Common myeloid progenitor, CD34-positive (primary cell): ENCODE data around the gene RPL6.

Experiments used
- CTCF ChIA-PET: fragments of 350-600 bp; sonication (Branson Sonifier 250); formaldehyde crosslinking; loops from one replicate; lab custom pipeline; 2021; ENCODE audit warnings: antibody characterized with exemption; lab: Charles Lee
- POLR2A ChIA-PET: fragments of 350-600 bp; sonication (Branson Sonifier 250); formaldehyde crosslinking; loops from one replicate; lab custom pipeline; 2021; ENCODE audit warnings: antibody characterized with exemption; lab: Charles Lee
- DNase-seq, 3 donors: peaks; one replicate each; pipeline versions ENCODE4 v3.0.0 to v3.0.0-alpha.2; 2013
- H3K27ac ChIP-seq, 2 experiments: 1 replicate in 1 of 2; 2 replicates in 1 of 2; pipeline ENCODE4 v1.7.0; 2013; ENCODE audit warnings: inconsistent platforms in 2 of 2, low read length in 2 of 2, mild to moderate bottlenecking in 2 of 2, low read depth in 1 of 2, moderate library complexity in 1 of 2; ENCODE audit not compliant: severe bottlenecking in 2 of 2, insufficient read depth in 1 of 2, poor library complexity in 1 of 2
- H3K27me3 ChIP-seq, 5 experiments: replicated peaks in 2 of 5; 1 replicate in 3 of 5; 2 replicates in 2 of 5; pipeline versions ENCODE4 v1.6.1 to v1.7.0; 2013; ENCODE audit warnings: low read length in 4 of 5, mild to moderate bottlenecking in 2 of 5, moderate library complexity in 2 of 5, inconsistent platforms in 1 of 5; ENCODE audit not compliant: insufficient read depth in 5 of 5, control insufficient read depth in 4 of 5
- H3K36me3 ChIP-seq, 4 experiments: 1 replicate in 2 of 4; 2 replicates in 2 of 4; pipeline versions ENCODE4 v1.6.1 to v1.7.0; 2013; ENCODE audit warnings: low read length in 3 of 4, control low read depth in 1 of 4, mild to moderate bottlenecking in 1 of 4; ENCODE audit not compliant: control insufficient read depth in 4 of 4, insufficient read depth in 4 of 4
- H3K4me1 ChIP-seq, 4 experiments: 1 replicate in 3 of 4; 2 replicates in 1 of 4; pipeline versions ENCODE4 v1.6.1 to v1.7.1; 2013; ENCODE audit warnings: low read length in 3 of 4, mild to moderate bottlenecking in 3 of 4, control low read depth in 1 of 4, inconsistent platforms in 1 of 4, moderate library complexity in 1 of 4; ENCODE audit not compliant: control insufficient read depth in 4 of 4, insufficient read depth in 4 of 4; ENCODE audit errors: control extremely low read depth in 1 of 4
- H3K4me3 ChIP-seq, 7 experiments: 1 replicate in 4 of 7; 2 replicates in 3 of 7; pipeline versions ENCODE4 v1.5.1 to v1.7.0; 2013; ENCODE audit warnings: mild to moderate bottlenecking in 7 of 7, low read length in 6 of 7, moderate library complexity in 6 of 7, inconsistent platforms in 2 of 7, low read depth in 2 of 7, control low read depth in 1 of 7; ENCODE audit not compliant: insufficient read depth in 4 of 7, control insufficient read depth in 1 of 7; ENCODE audit errors: extremely low read depth in 1 of 7
- H3K9me3 ChIP-seq, 5 experiments: 1 replicate in 4 of 5; 2 replicates in 1 of 5; pipeline versions ENCODE4 v1.6.1 to v1.7.1; 2013; ENCODE audit warnings: low read length in 4 of 5, mild to moderate bottlenecking in 2 of 5, inconsistent platforms in 1 of 5, low read depth in 1 of 5, moderate library complexity in 1 of 5; ENCODE audit not compliant: control insufficient read depth in 4 of 5, insufficient read depth in 2 of 5; ENCODE audit errors: control extremely low read depth in 1 of 5
- WGBS: methylation state at CpG from one replicate; pipeline ENCODE4 v1.1.5; 2013; ENCODE audit not compliant: insufficient coverage; 5-methylcytosine and 5-hydroxymethylcytosine counted together

RPL6 gene

GRCh38 chr12:112370199-112370598 lies 39.2 kb downstream of the RPL6 start:
- no peak for DNase-seq
- no peaks in the 10 kb centered on the region for H3K9me3 ChIP-seq
- H3K27ac ChIP-seq, result no peak overlapping the region
- no peak overlapping the region for H3K4me3 ChIP-seq
- 100% methylated on average over 1 of the region's 1 CpG for WGBS
- peaks cover 0 to 7% (median 0%) of the 10 kb centered on the region in 4 experiments for H3K36me3 ChIP-seq
- H3K27me3 ChIP-seq, result no peaks in the 10 kb centered on the region
- H3K4me1 ChIP-seq, result no peaks in the 10 kb centered on the region
- CTCF ChIA-PET, result no interaction called here
- POLR2A ChIA-PET, result no interaction called here

GRCh38 chr12:112368856-112369255 lies 40.5 kb downstream of the RPL6 start:
- no peaks in the 10 kb centered on the region for H3K27me3 ChIP-seq
- peaks cover 0 to 2% (median 0%) of the 10 kb centered on the region in 4 experiments for H3K36me3 ChIP-seq
- 97% methylated on average over 6 of the region's 6 CpGs for WGBS
- no peaks in the 10 kb centered on the region for H3K4me1 ChIP-seq
- CTCF ChIA-PET, result no interaction called here
- POLR2A ChIA-PET, result no interaction called here
- H3K4me3 ChIP-seq, result no peak overlapping the region
- no peak overlapping the region for H3K27ac ChIP-seq
- no peaks in the 10 kb centered on the region for H3K9me3 ChIP-seq
- no peak for DNase-seq

GRCh38 chr12:112367965-112368364 lies 41.4 kb downstream of the RPL6 start:
- POLR2A ChIA-PET, result no interaction called here

GRCh38 chr12:112362310-112362709 lies 47.1 kb downstream of the RPL6 start:
- WGBS, result 100% methylated on average over 2 of the region's 3 CpGs

More at GRCh38 chr12:112367965-112368364, 41.4 kb downstream of the RPL6 start:
- Histone ChIP-seq H3K36me3 (peaks cover 0 to 2% (median 0%) of the 10 kb centered on the region in 4 experiments), H3K27ac (no peak overlapping the region), H3K9me3 (no peaks in the 10 kb centered on the region), H3K4me1 (no peaks in the 10 kb centered on the region), H3K4me3 (no peak overlapping the region), H3K27me3 (no peaks in the 10 kb centered on the region)
- CTCF ChIA-PET, result interaction anchor here (1.0 to 1.3 kb wide), 2 partner anchors 16 to 18 kb away, joined by 3 read pairs; no protein-coding TSS in a partner anchor
- no peak for DNase-seq
- WGBS, result 100% methylated on average over 1 of the region's 3 CpGs

GRCh38 chr12:112361271-112361670 lies 48.1 kb downstream of the RPL6 start:
- WGBS, result 100% methylated on average over 2 of the region's 4 CpGs
- Histone ChIP-seq H3K4me1 (peaks cover 0 to 4% (median 0%) of the 10 kb centered on the region in 4 experiments), H3K27ac (no peak overlapping the region), H3K9me3 (no peaks in the 10 kb centered on the region), H3K27me3 (no peaks in the 10 kb centered on the region), H3K36me3 (no peaks in the 10 kb centered on the region), H3K4me3 (no peak overlapping the region)
- DNase-seq, result no peak
- ChIA-PET POLR2A (interaction anchor here (0.8 kb wide), 1 partner anchor 861 kb away, joined by 4 read pairs; no protein-coding TSS in a partner anchor), CTCF (interaction anchor here (0.6 kb wide), 1 partner anchor 35 kb away, joined by 3 read pairs; no protein-coding TSS in a partner anchor)

More at GRCh38 chr12:112362310-112362709, 47.1 kb downstream of the RPL6 start:
- DNase-seq, result no peak
- H3K4me1 ChIP-seq, result no peaks in the 10 kb centered on the region
- H3K27ac ChIP-seq, result no peak overlapping the region
- ChIA-PET POLR2A (no interaction called here), CTCF (interaction anchor here (1.2 kb wide), 2 partner anchors 10 to 16 kb away, joined by 3 read pairs; no protein-coding TSS in a partner anchor)
- H3K36me3 ChIP-seq, result no peaks in the 10 kb centered on the region
- H3K27me3 ChIP-seq, result no peaks in the 10 kb centered on the region
- H3K4me3 ChIP-seq, result no peak overlapping the region
- no peaks in the 10 kb centered on the region for H3K9me3 ChIP-seq

- Histone ChIP-seq H3K27ac (no peak overlapping the region), H3K36me3 (no peaks in the 10 kb centered on the region), H3K4me3 (no peak overlapping the region), H3K9me3 (no peaks in the 10 kb centered on the region), H3K4me1 (peaks cover 0 to 4% (median under 1%) of the 10 kb centered on the region in 4 experiments), H3K27me3 (no peaks in the 10 kb centered on the region)
- WGBS, result 97% methylated on average over 3 of the region's 4 CpGs
- ChIA-PET POLR2A (no interaction called here), CTCF (interaction anchor here (0.6 to 1.2 kb wide), 4 partner anchors 9 to 571 kb away, joined by 3 read pairs; no protein-coding TSS in a partner anchor)
- no peak for DNase-seq
These were observed 50.1 kb downstream of the RPL6 start for GRCh38 chr12:112359290-112359689.

- Histone ChIP-seq H3K4me3 (no peak overlapping the region), H3K9me3 (no peaks in the 10 kb centered on the region), H3K36me3 (no peaks in the 10 kb centered on the region), H3K4me1 (peaks cover 0 to 4% (median 2%) of the 10 kb centered on the region in 4 experiments), H3K27me3 (no peaks in the 10 kb centered on the region), H3K27ac (no peak overlapping the region)
- CTCF ChIA-PET, result interaction anchor here (0.6 to 2.4 kb wide), 5 partner anchors 10 to 79 kb away, joined by 3 to 7 read pairs (median 3); no protein-coding TSS in a partner anchor
- no peak for DNase-seq
- POLR2A ChIA-PET, result interaction anchor here (0.6 kb wide), 1 partner anchor 12 kb away, joined by 3 read pairs; no protein-coding TSS in a partner anchor
- 90% methylated on average over 2 of the region's 2 CpGs for WGBS
These were observed 52.2 kb downstream of the RPL6 start for GRCh38 chr12:112357214-112357613.
